CMK (cell line): Measurements from ENCODE around the gene STMN3.
"Not testable (repeated sequence)": the region's sequence is repeated elsewhere in the genome, so short reads cannot be mapped to it uniquely, and the experiment has no call there.

Source experiments
- DNase-seq: peaks from one replicate; pipeline ENCODE4 v3.0.0-alpha.2; 2010; ENCODE audit warnings: low read depth

Gene STMN3

DNA sequence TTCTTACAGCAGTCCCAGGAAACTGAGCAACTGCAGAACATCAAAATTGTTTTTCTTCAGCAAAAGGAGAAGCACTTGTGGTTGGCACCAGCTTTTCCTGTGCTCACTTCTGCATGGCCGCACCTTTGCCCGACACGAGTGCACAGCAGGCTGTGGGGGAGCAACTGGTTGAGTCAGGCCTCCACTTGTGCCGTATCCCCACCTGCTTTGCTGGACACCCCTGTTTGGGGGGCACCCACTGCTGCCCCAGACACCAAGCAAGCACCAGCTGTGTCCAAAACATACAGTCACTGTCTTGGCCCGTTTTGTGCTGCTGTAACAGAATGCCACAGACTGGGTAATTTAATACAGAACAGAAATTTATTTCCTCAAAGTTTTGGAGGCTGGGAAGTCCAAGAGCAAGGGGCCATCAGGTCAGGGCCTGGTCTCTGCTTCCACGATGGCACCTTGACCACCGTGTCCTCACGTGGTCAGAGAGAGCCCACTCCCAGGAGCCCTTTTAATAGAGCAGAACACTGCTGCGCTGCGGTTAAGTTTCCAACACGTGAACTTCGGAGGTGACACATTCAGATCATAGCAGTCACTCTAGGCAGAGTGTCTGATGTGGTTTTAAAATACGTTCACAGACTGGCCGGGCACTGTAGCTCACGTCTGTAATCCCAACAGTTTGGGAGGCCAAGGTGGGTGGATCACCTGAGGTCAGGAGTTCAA lies 17.6 kb downstream of the STMN3 start:
- DNase-seq: no peak

DNA sequence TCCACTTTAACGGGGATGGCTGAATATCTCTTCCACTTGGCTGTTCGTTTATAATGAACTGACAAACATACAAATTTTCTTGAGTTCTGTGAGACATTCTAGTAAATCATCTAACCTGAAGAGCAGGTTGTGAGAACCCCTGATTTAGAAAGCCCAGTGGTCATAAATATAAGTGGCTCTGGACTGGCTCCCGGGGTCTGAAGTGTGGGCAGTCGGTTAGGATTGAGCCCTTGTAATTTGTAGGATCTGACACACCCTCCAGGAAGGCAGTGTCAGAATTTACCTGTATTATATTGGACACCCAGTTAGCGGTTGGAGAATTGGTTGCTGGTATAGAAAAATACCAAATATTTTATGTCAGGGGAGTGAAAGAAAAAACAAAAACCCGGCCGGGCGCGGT lies 19.5 kb downstream of the STMN3 start:
- DNase-seq: no peak

DNA sequence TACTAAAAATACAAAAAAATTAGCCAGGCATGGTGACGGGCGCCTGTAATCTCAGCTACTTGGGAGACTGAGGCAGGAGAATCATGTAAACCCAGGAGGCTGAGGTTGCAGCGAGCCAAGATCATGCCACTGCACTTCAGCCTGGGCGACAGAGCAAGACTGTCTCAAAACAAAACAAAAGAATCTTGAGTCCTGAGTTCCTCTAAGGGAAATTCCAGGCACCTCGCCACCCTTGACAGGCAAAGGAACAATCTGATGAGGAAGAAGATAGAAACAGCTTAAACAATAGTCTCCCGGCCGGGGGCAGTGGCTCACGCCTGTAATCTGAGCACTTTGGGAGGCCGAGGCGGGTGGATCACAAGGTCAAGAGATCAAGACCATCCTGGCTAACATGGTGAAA lies 21.8 kb downstream of the STMN3 start:
- DNase-seq: not testable (repeated sequence)

DNA sequence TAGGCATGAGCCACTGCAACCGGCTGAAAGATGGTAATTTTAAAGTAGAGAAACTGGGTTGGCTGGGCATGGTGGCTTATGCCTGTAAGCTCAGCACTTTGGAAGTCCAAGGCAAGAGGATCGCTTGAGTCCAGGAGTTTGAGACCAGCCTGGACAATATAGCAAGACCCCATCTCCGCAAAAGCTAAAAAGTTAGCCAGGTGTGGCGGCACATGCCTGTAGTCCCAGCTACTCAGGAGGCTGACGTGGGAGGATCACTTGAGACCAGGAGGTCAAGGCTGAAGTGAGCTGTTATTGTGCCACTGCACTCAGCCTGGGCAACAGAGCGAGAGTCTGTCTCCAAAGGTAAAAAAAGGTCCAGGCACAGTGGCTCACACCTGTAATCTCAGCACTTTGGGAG lies 22.3 kb downstream of the STMN3 start:
- not testable (repeated sequence) for DNase-seq

DNA sequence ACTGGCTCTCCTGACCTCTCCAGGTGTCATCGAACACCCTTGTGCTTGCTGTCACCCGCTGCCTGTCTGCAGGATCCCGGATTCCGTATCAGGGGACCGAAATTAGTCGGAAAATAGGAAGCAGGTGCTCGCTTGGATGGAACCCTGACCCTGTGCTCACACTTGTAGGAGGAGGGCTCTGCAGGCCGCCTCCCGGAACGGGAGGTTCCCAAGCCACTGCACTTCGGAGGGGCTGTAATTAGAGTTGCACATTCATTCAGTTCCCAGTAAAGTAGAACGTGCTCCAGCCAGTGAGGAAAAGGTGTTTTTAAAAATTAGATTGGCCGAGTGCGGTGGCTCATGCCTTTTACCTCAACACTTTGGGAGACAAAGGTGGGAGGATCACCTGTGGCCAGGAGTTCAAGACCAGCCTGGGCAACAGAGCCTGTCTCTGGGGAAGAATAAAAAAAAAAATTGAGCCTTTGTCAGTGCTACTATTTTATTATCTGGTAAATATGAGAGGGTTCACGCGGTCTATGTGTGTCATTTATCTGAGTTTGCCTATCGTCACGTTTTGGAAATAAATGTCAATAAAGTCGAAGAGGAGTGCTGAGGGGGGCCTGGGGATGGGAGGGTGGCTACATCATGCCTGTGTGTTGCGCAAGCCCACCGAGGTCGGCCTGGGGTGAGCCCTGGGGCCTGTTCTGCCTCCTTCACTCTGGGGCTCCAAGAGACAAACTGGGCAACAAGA lies 24.8 kb downstream of the STMN3 start:
- DNase-seq: no peak

DNA sequence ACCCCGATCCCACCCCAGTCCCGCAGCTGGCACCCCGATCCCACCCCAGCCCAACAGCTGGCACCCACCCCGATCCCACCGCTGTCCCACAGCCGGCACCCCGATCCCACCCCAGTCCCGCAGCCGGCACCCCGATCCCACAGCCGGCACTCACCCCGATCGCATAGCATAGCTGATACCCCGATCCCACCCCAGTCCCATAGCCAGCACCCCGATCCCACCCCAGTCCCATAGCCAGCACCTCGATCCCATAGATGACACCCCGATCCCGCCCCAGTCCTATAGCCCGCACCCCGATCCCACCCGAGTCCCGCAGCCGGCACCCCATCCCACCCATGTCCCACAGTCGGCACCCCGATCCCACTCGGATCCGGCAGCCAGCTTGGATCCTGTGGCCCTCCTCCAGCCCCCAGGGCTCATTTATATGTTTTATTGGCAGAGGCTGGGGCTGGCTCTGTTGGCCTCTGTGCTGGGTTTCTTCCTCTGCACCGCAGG lies 25.4 kb downstream of the STMN3 start:
- no peak for DNase-seq

DNA sequence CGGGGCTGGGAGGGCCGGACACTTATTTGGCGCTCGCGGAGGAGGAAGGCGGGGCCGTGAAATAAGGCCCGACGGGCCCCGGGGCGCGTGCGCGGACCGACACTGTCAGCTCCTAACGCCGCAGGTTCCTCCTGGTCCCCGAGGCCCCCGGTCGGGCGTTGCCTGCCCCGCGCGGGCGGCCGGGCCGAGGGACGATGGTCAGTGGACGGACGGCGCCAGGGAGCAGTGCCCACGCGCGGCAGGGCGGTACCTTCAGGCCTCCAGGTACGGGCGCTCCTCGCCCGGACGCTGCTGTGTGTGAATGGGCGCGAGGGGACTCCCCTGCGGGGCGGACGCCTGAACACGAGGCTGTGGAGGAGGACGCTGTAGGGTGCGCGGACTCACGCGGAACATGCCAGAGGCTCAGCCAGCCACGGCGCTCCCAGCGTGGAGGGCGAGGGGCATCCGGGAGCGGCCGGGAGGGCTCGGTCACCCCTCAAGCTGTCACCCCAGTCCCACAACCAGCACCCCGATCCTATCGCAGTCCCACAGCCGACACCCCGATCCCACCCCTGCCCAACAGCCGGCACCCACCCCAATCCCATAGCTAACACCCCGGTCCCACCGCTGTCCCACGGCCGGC lies 26.0 kb downstream of the STMN3 start:
- DNase-seq: peak; percentile 78

DNA sequence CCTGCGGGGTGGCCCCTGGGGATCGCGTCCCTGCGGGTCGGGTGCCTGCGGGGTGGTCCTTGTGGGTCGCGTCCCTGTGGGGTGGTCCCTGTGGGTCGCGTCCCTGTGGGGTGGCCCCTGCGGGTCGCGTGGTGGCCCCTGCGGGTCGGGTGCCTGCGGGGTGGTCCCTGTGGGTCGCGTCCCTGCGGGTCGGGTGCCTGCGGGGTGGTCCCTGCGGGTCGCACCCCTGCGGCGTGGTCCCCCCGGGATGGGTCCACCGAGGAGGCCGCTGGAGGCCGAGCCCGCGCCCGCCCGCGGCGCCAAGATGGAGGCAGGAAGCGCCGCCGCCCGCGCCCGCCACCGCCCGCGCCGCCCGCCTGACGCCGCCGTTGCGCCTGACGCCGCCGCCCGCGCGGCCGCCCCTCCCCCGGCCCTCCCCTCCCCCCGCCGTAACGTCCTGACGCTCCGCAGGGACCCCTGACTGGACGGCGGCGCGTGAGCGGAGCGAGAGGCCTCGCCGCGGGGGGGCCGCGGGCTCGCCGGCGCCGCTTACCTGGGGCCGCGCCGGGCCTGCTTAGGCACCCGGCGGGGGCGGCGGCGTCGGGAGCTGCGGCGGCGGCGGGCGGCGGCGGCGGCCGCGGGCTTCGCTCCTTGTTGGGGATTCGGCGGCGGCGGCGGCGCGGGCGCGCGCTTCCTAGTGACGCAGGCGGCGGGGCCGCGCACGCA lies 26.6 kb downstream of the STMN3 start, which contains the start of gene GMEB2:
Gene GMEB2 (minus strand): TSS at position 678 of the 705 bp plus-strand sequence. CDS start 7,704 bp downstream, outside the sequence.
- DNase-seq: peak; percentile 54

DNA sequence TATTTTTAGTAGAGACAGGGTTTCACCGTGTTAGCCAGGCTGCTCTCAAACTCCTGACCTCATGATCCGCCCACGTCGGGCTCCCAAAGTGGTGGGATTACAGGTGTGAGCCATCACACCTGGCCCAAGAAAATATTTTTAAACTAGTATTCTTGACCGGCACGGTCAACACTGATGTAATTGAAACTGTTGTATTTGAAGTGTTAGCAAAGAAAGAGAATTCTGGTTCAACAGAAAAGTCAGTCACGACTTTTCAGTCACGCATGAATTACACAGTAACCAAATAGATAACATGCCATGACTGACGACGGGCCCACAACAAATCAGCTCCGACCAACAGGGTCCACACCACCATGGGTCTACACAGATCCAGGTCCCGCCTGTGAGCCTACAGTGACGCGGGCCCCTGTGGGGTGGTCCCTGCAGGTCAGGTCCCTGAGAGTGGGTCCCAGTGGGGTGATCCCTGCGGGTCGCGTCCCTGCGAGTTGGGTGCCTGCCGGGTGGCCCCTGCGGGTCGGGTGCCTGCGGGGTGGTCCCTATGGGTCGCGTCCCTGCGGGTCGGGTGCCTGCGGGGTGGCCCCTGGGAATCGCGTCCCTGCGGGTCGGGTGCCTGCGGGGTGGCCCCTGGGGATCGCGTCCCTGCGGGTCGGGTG lies 27.3 kb downstream of the STMN3 start:
- DNase-seq: no peak

DNA sequence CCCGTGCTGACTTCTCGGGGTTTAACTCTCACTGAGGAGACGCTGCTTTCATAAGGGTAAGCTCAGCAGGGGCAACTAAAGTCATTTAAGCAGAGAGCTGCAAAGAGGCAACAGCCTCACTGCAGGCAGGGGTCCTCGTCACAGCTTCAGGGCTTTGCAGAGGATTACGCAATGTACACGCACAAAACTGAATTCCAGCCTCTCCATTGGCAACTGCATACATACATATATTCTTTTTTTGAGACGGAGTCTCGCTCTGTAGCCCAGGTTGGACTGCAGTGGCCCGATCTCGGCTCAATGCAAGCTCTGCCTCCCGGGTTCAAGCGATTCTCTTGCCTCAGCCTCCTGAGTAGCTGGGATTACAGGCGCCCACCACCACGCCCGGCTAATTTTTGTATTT lies 28.7 kb downstream of the STMN3 start:
- no peak for DNase-seq

DNA sequence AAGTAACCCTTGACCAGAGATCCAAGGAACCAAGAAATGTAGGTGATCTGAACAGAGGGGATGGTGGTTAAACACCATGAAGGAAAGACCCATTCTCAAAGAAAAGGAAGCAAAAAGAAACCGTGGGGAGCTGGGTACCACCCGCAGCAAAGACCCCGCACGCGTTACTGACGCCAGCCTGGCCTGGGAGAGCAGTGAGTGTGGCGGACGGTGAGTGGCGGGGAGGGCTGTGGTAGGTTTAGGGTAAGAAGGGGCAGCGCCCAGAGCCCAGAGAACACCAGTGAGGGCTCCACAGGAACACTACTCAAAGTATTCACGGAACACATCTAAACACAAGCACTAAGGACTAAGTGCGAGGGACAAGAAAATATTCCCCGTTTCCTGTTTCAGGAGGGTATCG lies 30.5 kb downstream of the STMN3 start:
- DNase-seq: no peak

DNA sequence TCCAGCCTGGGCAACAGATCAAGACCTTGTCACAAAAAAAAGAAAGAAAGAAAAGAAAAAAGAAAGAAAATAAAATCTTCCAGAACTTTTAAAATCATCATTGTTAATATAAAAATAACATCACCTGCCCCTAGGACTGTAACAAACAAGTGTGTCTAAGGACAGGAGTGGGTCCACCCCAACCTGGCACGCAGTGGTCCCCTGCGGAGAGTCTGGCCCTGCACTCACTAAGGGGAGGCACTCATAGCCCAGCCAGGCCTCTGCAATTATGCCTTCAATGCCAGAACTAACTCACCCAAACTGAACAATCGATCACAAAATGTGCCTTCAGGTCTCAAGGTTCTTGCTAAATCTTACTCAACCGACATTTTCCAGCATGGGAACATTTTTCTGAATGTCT lies 31.1 kb downstream of the STMN3 start:
- DNase-seq: no peak

DNA sequence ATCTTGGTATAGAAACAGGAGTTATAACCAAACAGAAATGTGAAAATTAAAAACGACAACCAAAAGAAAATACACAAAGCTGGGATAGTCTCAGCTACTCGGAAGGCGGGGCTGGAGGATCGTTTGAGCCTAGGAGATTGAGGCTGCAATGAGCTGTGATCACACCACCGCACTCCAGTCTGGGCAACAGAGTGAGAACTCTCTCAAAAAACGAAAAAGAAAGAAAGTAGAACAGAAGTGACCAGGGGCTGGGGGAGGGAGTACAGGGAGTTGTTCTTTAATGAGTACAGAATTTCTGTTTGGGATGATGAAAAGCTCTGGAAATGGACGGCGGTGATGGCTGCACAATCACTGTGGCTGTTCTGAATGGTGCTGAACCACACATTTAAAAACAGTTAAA lies 32.2 kb downstream of the STMN3 start:
- DNase-seq: no peak

DNA sequence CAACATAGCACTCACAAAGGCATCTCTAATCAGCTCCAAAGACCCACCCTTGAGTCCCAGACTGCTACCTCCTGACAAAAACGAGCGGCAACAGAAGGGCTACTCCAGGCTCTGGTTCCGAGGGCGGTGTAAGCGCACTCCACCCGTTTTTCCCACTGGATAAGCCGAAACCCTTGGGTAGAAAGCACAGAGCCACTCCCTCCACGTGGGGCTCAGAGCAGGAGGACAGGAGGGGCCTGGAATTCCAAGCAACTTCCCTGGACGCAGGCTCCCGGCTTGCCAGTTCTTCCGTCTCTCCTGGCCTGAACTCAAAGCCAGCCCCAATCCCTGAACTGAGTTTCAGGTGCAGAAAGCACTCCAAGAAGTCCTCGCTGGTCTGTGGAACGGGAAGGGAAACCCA lies 33.7 kb downstream of the STMN3 start:
- DNase-seq: no peak

DNA sequence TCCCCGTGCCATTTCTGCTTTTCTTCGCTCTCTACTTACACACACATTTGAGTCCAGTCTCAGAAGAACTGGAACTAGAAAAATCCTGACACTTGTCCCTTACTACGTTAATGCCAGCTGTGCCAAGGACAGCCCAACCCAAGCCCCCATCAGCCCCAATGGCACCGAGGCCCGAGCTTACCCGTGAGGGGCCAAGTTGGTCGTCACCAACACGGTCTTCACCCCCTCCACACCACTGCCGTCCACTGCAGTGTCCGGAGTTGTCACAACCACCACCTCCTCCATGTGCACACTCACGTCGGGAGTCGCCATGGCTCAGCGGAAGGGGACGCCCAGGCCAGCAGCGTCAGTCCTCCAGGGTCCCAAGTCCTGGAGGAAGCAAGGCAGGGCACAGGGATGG lies 34.1 kb downstream of the STMN3 start:
- DNase-seq: no peak

DNA sequence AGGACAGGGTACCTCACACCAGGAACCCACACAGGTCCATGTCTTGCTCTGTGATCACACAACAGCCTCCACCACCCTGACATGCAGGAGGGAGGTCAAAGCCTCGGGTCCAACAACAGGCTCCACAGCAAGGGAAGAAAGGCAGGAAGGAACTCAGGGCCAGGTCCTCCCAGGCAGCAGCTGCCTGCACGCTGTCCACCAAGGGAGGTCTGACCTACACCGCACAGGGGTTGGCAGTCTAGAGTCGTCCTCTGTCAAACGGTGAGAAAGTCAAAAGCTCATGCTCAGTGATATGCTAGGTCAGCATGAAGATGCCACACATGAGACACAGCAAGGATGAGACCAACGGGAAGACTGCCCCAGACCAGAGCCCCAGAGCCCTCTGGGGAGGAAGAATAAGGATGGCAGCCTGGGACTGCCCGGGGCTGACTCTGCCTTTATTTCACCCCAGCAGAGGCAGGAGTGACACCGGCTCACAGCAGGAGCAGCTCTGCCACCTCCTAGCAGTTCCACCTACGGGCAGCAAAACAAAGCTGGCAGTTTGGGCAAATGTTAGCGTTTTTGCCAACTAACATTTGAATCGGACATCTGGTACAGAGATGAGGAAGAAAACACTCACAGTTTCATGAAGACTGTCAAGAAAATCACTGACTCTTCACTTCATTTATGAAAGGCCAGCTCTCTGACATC lies 34.8 kb downstream of the STMN3 start:
- no peak for DNase-seq

DNA sequence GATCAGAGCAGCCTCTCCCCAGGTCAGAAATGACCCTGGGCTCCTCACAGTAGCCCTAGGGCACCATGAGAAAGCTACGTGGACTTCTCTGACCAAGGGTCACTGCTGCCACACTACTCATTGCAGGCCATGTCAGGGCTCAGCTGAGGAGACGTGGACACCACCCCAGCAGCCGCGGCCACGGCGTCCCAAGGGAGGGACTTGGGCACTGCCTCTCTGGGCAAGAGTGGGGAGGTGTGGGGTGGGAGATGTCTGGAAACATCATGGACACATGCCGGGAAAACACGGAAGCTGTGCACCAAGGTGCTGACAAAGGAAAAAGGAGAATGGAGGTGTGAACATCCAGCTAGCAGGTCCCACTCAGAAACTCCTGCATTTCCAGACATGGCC lies 35.4 kb downstream of the STMN3 start:
- no peak for DNase-seq

DNA sequence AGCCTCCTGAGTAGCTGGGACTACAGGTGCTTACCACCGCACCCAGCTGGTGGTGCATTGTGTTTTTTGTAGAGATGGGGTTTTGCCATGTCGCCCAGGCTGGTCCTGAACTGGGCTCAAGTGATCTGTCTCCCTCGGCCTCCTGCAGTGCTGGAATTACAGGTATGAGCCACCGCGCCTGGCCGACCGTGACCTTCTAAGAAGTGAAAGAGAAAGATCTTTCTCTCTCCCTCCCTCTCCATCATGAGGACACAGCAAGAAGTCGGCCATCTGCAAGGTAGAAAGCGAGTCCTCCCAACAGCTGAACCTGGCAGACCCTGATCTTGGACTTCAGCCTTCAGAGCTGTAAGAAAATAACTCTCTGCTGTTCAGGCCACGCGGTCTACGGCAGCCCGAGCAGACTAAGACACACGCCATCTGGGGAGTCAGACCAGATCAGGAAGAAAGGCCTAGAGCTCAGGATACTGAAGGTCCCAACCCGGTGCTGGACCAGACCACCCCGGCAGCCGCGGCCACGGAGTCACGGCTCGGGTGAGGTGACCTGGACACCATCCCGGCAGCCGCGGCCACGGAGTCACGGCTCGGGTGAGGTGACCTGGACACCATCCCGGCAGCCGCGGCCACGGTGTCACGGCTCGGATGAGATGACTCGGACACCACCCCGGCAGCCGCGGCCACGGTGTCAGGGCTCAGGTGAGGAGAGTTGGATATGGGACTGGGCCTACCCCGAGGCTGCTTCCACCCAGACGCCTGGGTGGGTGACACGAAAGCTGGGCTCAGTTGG lies 35.9 kb downstream of the STMN3 start:
- no peak for DNase-seq

DNA sequence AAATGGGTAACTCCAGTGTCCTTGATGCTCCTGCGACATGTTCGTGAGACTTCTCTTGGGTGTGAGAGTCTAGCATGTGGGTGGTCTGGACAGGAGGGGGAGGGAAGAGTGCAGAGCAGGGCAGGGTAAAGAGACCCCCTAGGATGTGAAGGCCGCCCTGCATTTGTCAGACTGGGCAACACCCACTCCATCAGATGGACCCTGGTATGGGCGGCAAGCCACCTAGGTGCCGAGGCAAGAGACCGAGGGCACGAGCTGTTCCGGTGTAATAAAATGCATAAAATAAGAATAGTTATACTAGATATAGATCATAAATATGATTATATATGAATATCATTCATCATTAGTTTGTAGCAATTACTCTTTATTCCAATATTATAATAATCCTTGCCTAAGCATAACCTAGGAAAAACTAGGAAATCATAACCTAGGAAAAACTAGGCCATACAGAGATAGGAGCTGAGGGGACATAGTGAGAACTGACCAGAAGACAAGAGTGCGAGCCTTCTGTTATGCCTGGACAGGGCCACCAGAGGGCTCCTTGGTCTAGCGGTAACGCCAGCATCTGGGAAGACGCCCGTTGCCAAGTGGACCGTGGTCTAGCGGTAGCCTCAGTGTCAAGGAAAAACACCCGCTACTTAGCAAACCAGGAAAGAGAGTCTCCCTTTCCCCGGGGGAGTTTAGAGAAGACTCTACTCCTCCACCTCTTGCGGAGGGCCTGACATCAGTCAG lies 39.2 kb downstream of the STMN3 start:
- DNase-seq: not testable (repeated sequence)
